M059J (cell line): Measurements from ENCODE around the gene TTLL9. TPM values are rescaled to one million over a fixed set of nuclear protein-coding genes. Genes with fewer than 3 reads are reported as not detected.
A peak's percentile ranks its signal among the peaks of the same experiment; 100 is the strongest.

Source experiments
- DNase-seq: peaks from one replicate; pipeline ENCODE4 v3.0.0-alpha.2; 2012; ENCODE audit warnings: low read depth
- total RNA-seq: library from RNA; depleted of rRNA; stranded (reverse); fragments of >200 nt; shearing (Covaris generic); gene quantifications from 2 replicates; pipeline ENCODE4 v1.2.3, GENCODE V29; 2014

The TTLL9 gene
- total RNA-seq, 1 experiment from 2014 or later = not detected

- DNase-seq = peak; percentile 90
Observed at GRCh38 chr20:31836853-31837608, 33.4 kb upstream of the TTLL9 start.

- peak; percentile 96 for DNase-seq
Observed at GRCh38 chr20:31837896-31838397, 32.5 kb upstream of the TTLL9 start.

- peak; percentile 73 for DNase-seq
Observed at GRCh38 chr20:31838646-31839292, 31.7 kb upstream of the TTLL9 start.

- DNase-seq = peak; percentile 95
Observed at GRCh38 chr20:31839782-31840487, 30.5 kb upstream of the TTLL9 start.

GRCh38 chr20:31840906-31841816 lies 29.3 kb upstream of the TTLL9 start:
- DNase-seq = peak; percentile 33

GRCh38 chr20:31841928-31842327 lies 28.5 kb upstream of the TTLL9 start:
- peak; percentile 97 for DNase-seq

- DNase-seq = peak; percentile 84
Observed at GRCh38 chr20:31842471-31843157, 27.8 kb upstream of the TTLL9 start.

GRCh38 chr20:31843288-31843687 lies 27.1 kb upstream of the TTLL9 start:
- no peak for DNase-seq

- no peak for DNase-seq
Observed at GRCh38 chr20:31843881-31844280, 26.6 kb upstream of the TTLL9 start.

- DNase-seq = no peak
Observed at GRCh38 chr20:31844737-31845299, 25.6 kb upstream of the TTLL9 start.

- no peak for DNase-seq
Observed at GRCh38 chr20:31845300-31845863, 25.1 kb upstream of the TTLL9 start, which contains the start of gene FOXS1. Gene FOXS1 (minus strand): TSS chr20:31845604. CDS start chr20:31845542, 62 bp downstream.

- DNase-seq = no peak
Observed at GRCh38 chr20:31846793-31847138, 23.7 kb upstream of the TTLL9 start.

GRCh38 chr20:31848088-31848999 lies 22.1 kb upstream of the TTLL9 start:
- no peak for DNase-seq

GRCh38 chr20:31849306-31849930 lies 21.0 kb upstream of the TTLL9 start:
- DNase-seq = no peak

GRCh38 chr20:31851240-31851955 lies 19.0 kb upstream of the TTLL9 start:
- DNase-seq = no peak

GRCh38 chr20:31853481-31853880 lies 17.0 kb upstream of the TTLL9 start:
- DNase-seq = no peak

- no peak for DNase-seq
Observed at GRCh38 chr20:31856516-31856915, 13.9 kb upstream of the TTLL9 start.
